Fibroblast of skin of back (primary cell): Measurements from ENCODE around the gene EEPD1.
"Not testable (repeated sequence)": the region's sequence is repeated elsewhere in the genome, so short reads cannot be mapped to it uniquely, and the experiment has no call there.

Experiments used
- DNase-seq: peaks from one replicate; pipeline ENCODE4 v3.0.0-alpha.2; 2013

Gene EEPD1

GRCh38 chr7:36129048-36129534 lies 24.0 kb upstream of the EEPD1 start:
- peak; percentile 27 for DNase-seq

GRCh38 chr7:36130236-36130945 lies 22.7 kb upstream of the EEPD1 start:
- no peak for DNase-seq

GRCh38 chr7:36131026-36131425 lies 22.0 kb upstream of the EEPD1 start:
- DNase-seq, result no peak

DNA sequence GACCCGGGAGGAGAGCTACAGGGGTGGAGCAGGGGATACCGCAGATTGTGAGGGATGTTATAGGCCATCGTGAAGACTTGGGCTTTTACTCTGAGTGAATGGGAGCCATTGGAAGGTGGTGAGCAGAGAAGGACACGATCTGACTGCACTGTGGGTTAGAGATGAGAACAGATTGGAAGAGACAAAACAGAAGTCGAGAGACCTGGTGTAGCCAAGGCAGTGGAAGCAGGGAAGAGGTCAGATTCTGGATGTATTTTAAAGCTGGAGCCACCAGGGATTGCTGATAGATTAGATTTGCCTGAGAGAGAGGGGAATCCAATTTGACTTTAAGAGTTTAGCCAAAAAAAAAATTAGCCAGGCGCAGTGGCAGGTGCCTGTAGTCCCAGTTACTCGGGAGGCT lies 21.6 kb upstream of the EEPD1 start:
- DNase-seq, result no peak

- no peak for DNase-seq
Observed at GRCh38 chr7:36132012-36132411, 21.0 kb upstream of the EEPD1 start.

GRCh38 chr7:36135700-36136099 lies 17.4 kb upstream of the EEPD1 start:
- no peak for DNase-seq

- no peak for DNase-seq
Observed at GRCh38 chr7:36137258-36137657, 15.8 kb upstream of the EEPD1 start.

DNA sequence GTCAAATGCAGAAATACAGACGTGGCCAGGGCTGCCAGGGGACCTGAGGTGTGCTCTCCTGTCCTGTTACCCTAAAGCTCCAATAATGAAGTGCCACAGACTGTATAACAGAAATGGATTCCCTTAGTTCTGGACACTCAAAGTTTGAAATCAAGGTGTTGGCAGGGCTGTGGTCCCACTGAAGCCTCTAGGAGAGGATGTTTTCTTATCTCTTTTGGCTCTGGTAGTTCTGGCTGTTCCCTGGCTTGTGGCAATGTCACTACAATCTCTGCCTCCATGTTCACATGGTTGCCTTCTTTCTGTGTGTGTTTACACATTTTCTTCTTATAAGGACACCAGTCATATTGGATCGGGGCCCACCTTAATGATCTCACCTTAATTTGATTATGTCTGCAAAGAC lies 15.3 kb upstream of the EEPD1 start:
- DNase-seq, result no peak

DNA sequence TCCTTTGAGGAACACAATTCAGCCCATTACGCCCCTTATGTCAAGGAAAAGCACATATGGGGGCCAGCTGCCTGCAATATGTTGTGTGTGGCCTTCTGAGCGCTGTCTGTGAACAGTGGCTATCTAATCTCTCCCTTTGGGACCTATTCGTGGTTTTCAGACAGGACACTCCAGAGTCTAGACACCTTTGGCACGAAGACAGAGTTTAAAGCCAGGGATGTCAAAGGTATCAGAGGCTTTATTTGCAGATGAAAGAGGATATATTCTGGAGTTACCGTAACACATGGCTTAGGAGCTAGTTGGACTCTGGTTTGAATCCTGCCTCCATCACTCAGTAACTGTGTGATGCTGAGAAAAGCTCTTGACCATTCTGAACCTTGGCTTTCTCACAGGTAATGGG lies 14.8 kb upstream of the EEPD1 start:
- DNase-seq, result no peak

- no peak for DNase-seq
Observed at GRCh38 chr7:36141351-36141750, 11.7 kb upstream of the EEPD1 start.

DNA sequence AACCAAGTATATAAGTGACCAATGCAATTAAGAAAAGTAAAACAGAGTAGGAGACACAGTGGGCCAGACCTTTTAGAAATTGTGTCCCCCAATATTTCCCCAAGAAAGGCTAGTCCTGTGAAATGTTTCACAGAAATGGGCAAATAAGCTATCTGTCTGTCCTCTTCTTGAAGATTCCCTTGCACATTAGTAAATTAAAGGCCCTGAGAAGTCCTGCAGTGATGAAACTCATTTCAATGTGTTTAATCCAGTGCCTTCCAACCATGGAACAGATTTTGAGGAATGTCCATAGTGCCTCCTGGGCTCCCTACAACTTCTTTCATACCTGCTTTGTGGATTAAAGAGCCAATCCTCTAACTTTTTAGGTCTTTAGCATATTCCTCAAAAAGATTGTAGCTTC lies 11.2 kb upstream of the EEPD1 start:
- no peak for DNase-seq

- no peak for DNase-seq
Observed at GRCh38 chr7:36144189-36144588, 8.9 kb upstream of the EEPD1 start.

DNA sequence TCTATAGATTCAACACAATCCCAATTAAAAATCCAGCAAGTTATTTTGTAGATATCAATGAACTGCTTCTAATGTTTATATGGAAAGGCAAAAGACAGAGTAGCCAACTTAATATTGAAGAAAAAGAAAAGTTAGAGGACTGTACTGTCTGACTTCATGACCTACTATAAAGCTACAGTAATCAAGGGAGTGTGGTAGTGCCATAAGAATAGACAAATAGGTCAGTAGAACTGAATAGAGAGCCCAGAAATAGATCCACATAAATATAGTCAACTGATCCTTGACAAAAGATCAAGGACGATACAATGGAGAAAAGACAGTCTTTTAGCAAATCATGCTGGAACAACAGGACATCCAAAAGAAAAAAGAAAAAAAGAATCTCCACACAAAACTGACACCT lies 7.4 kb upstream of the EEPD1 start:
- no peak for DNase-seq

- DNase-seq, result no peak
Observed at GRCh38 chr7:36147361-36147760, 5.7 kb upstream of the EEPD1 start.

DNA sequence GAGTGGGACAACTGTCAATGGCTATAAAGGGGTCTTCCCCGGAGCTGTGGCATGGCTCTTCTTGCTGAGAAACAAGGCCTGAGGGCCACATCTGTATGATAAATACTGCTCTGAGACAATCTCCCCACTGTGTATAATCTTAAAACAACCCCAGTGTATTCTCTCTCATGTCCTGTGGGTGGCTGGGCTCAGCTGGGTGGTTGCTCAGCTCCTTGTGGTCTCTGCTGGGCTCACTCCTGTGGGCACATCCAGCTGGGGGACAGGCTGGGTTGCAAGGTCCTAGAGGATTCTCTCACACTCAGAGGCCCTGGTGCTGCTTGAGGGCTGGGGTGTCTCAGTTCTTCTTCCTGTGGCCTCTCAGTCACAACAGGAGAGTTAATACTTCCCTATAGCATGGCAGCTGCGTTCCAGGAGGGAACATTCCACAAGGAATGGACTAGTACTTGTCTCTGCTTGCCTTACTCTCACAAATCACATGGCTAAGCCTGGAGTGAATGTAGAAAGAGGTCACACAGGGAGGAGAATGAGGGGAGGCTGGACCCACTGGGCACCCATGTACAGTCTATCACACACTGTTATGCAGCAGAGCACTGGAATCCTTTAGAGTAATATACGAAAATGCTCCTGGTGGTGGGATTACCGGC lies 4.5 kb upstream of the EEPD1 start:
- no peak for DNase-seq

GRCh38 chr7:36149240-36149639 lies 3.8 kb upstream of the EEPD1 start:
- DNase-seq, result not testable (repeated sequence)

DNA sequence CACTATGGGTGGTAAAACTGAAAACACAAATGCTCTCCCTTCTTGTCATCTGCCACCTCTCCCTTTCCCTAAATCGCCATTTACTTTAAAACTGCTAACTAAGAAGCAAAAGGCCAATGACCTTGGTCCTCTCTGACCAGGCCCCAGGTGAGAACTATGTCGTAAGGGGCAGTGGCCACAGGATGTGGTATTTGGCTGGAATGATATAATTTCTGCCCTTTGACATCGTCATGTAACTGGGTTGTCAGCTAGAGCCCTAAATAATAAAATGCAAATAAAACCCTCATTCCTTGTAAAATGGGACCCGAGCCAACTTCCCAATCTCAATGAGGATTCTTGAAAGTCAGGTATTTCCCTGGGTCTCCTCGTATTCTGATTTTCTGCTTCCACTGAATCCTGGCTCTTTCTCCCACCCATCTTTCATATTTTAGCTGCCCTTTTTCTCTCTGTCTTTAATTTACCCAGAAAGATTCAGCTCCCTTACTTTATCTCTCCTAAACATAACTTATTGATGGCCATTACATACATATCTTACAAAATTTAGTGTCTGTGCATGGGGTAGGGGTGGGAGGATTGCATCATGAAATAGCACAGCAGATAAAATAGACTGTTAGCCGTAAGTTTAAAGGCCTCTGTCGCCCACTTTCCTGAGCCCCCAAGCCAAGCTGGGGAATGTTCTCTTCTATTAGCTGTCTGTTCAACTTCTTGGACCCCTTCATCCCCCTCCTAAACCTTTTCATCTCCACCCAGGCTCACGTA lies 3.2 kb upstream of the EEPD1 start:
- no peak for DNase-seq

GRCh38 chr7:36151921-36152755 lies 916 bp upstream of the EEPD1 start:
- no peak for DNase-seq

- no peak for DNase-seq
Observed at GRCh38 chr7:36153571-36154097, 580 bp downstream of the EEPD1 start.

GRCh38 chr7:36154255-36155212 lies 1.5 kb downstream of the EEPD1 start:
- DNase-seq, result no peak

DNA sequence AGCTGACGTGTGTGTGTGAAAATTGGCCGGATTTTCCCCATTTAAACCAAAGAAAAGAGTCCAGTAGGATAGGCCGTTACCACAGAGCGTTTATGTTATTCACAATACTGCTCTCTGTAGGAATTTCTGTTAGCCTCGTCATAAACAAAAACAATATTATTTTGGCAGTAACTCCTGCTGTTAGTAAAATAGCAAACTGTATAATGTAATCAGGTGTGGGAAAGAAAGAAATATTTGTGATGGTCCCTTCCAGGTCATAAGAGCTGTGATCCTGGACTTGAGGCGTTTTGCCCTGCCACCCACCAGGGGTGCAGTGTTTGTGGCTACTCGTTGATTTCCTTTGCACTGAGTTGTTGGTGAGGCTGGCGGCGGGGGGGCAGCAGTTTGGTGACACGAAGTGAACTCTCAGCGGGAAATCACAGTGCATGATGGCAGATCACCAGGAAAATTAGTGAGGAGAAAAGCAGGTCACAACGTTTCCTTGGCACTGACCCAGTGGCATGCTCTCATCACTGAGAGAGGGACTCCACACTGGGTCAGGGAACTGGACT lies 2.8 kb downstream of the EEPD1 start:
- peak; percentile 22 for DNase-seq
